Middle frontal gyrus (tissue), 1 donor: ENCODE measurements around the gene ANKS3.

Source experiments
- DNase-seq: peaks from one replicate; pipeline ENCODE4 v3.0.0-alpha.2; 2015; ENCODE audit warnings: low spot score; ENCODE audit errors: extremely low spot score

ANKS3 gene

DNA sequence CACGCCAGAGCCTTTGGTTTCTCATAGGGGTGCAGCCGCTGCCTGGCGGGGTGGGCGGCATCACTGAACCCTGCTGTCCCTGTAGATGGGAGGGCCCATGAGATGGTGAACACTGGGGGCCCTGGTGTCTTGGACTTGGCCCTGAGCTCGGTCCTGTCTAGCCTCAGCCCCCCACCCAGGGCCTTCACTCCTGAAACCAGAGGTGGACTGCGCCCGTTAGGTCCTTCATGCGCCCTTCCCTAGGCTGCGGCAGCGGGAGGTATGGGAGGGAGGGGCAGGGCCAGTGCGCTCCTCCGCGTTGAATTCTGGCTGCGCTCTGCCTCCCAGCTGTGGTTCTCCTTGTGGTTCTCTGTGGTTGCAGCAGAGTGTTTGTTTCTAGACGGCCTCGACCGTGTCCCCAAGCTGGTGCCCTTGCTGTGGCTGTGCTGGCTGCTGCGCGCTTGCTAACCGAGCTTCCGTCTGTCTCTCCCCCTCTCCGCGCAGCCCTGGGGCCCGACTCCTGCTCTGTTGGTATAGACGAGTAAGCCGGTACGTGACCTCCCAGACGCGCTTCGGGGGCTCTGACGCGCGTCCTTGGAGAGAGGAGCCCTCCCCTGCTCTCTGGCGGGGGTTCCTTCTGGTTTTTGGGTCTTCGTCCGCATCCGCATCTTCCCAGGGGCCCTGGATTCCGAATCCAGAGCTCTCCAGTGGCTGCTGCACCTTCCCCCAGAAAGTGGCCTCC lies 48.1 kb downstream of the ANKS3 start:
- no peak for DNase-seq

DNA sequence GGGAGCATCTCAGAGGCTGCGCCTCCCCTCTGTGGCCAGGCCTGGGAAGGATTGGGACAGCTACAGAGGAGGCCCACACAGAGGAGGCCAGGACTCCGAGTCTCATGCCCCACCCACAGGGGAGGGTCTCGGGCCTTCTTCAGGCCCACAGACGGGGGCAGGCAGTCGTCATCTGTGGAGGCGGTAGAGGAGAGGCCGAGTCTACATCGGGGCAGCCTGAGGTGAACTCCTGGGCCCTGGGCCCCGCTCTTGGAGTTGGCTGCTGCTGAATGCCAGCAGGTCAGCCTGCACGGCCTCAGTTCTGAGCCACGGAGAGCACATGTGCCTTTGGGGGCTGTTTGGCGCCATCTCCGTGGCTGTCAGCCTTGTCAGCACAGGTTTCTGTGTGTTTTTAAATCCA lies 48.8 kb downstream of the ANKS3 start:
- no peak for DNase-seq

DNA sequence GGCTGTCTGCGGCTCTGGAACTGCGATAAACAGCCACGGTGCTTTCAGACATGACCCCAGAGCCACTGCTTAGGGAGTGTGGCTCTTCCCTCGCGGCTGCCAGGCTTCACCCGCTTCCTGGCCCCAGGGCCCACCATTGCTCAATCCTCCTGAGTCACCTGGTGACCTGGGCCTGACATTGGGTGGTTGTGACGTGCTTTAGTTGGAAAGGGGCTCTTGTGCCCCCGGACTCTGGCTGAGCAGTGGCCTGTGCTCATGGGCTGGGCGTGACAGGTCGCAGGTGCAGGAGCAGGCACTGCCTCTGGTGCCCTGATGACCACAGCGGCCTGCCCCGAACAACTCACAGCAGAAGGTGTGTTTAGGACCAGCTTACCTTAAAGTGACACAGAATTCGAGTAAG lies 49.3 kb downstream of the ANKS3 start:
- no peak for DNase-seq

DNA sequence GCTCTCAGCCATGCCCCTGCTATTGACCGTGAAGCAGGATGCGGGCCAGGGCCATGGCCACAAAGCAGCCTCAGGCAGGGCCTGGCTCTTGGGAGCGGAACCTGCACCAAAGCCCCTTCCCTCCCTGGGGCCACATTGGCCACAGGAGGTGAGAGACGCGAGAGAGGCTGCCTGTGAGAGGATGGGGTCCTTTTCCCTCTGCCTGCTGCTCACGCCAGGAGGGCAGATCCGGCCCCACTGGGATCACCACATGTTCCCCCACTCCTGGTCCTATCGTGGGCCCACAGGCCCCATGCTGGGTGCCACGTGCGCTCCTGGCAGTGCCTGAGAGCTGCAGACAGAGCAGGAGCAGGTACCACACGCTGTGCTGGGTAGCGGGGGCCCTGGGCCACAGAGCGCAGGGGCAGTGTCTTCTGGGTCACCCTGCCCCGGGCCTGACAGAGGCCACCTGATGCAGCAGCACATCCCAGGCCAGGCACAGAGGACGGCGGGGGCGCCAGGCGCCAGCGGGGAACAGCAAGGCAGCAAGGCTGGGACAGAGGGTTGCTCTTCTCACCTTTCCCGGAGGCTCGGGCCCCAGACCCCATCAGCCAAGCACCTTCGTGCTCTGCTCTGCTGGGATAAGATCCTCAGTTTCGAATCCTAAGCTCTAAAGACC lies 49.9 kb downstream of the ANKS3 start:
- DNase-seq, result no peak

DNA sequence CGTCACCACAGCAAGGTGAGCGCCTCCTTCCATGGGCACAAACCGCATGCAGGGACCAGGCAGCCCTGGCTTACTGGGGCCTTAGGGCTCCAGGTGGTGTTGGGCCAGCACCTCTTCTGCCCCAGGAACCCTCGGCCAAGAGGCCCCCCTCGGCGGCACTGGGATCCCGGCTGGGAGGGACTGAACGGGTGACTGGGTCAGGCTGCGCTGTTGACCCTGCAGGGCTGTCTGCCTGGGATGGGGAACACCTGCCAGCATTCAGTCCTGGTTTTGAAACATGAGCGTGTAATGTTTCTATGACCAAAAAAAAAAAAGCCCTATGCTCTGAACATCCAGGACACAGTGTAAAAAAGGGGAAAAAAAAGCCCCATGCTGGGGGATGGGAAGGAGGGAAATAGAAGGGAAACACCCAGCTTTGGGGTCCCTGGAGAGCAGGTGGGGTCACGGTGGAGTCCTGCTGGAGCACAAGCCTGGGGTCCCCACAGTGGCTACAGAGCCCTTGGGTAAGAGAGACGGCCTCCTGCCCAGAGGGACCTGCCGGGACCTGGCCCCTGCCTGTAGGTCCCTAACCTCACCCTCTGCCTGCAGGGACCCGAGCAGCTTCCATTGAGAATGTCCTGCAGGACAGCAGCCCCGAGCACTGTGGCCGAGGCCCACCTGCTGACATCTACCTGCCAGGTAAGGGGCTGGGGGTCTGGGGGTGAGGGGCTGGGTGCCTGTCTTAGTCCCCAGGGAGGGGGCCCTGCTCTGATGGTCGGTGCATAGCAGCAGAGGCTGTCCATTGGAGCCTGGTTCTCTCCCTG lies 50.6 kb downstream of the ANKS3 start:
- DNase-seq, result no peak

DNA sequence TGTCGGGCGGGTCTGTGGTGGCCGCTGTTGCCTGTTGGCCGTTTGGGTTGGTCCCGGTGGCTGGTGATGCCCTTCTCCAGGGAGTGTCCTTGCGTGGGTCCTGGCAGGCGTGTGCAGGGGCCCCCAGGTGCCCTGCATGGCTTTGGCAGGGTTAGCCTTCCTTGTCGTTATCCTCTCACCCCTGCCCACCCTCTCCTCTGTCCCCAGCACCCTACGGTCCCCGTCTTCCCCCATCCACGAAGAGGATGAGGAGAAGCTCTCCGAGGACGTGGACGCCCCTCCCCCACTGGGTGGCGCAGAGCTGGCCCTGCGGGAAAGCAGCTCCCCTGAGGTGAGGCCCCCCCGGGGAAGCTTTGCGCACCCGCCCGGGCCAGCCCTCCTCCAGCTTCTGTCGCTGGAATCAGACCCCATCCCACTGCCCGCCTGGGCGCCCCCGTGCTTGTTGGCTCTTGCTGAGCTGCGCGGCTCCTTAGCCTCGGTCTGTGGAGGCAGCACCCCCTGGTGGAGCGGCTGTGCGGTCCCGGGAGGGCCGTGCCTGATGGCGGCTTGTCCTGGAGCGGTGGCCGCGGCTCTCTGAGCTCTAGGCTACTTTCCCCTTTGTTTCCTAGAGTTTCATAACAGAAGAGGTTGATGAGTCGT lies 51.3 kb downstream of the ANKS3 start:
- no peak for DNase-seq

DNA sequence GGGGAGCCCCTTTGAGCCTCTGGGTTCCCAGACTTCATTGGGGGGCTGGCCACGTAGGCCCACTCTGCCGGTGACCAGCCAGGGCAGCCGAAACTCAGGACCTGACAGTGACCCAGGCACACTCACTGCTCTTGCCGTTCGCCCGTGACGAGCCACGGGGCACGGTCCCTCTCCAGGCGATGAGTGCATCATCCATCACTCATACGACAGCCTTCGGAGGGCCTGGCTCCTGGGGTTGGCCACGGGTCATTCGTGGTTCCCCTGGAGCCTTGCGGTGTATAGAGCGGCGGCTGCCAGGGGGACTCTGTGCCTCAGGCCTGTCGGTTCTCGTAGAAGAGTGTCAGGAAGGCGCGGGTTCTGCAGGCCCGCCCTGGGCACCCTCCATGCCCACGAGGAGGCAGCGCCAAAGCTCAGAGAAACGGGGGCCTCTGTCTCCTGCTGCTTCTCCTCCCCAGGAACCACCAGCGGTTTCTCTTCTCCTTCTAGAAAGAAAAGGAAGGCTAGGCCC lies 51.9 kb downstream of the ANKS3 start:
- DNase-seq, result no peak

DNA sequence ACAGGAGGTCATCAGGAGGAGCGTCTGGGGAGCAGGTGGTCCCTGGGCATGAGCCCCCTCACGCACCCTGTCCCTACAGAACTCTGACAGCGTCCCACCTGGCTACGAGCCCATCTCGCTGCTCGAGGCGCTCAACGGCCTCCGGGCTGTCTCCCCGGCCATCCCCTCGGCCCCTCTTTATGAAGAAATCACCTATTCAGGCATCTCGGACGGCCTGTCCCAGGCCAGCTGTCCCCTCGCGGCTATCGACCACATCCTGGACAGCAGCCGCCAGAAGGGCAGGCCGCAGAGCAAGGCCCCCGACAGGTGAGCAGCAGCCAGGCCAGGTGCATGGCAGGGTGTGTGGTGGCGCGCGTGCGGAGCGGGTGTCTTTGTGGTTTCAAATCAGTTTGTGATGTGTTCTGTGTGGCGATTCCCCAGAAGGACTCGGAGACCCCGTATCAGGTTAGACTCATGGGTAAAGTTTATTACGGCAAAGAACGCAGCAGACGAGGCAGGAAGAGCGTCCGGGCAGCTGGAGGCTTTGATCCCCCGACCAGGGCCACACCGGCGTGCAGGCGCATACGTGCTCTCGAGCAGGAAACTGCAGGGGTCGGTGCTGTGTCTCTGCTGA lies 52.5 kb downstream of the ANKS3 start:
- no peak for DNase-seq

DNA sequence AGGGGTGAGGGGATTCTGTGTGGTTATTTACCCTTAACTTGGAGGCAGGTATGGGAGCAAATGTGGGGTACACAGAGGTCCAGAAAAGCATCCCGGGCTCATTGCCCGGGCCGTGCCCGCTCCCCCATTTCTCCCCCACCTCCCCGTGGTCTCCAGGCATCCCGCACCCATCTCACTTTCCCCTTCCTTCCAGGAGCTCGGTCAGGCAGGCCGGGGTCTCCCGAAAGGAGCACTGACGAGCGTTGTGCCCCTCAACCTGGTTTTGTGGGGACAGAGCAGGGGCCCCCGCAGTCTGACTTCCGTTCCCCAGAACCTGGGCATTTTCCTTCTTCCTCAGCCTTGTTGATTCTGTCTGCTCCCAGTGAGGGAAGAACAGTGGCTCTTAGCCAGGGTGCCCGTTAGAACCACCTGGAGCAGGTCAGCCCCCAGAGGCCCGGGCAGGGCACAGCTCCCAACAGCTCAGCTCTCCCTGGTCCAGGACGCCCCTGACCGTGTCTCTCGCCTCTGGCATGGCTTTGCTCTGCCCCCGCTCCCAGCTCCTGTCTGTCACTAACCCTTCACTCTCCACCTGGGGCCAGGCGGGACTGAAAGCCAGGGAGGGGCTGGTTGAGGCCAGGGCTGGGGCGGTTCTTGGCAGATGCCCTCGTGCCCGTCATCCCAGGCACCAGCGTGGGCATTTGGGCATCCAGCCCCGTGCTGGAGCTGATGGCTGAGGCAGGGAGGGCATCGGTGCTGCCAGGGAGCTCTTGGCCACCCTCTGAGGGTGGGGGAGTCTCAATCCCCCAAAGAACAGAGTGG lies 53.2 kb downstream of the ANKS3 start:
- no peak for DNase-seq

DNA sequence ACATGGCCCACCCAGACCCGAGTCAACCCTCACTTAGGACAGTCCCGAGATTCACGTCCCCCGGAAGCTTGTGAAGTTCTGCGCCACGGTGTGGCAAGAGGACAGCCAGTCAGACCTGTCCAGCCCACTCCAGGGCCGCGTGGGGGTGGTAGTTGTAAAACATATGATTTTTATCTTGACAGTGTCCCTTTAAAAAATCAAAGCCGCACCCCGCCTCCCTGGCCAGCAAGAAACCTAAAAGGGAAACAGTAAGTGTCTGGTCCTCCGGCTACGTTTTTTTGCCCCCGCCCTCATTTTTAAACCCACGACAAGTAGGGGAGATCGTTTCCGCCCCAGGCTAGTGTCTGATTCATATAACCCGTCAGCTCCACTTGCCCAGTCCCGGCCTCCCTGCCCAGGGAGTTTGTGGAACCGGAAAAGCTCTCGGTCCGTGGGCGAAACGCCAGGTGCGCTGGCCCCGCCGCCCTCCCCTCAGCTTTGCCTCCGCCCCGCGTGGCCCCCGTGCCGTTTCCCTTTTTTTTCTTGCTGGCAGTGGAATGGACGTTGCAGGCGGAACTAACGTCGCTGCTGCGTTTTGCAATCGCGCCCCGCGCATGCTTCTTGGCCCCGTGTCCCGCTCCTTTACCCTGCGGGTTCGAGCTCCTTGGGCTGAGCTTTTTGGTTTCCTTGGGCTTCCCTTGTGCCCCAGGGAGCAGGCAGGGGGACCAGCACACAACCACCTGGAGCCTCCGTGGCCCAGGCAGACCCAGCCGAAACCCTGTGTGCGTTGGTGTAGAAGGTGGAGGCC lies 54.0 kb downstream of the ANKS3 start:
- DNase-seq, result no peak

DNA sequence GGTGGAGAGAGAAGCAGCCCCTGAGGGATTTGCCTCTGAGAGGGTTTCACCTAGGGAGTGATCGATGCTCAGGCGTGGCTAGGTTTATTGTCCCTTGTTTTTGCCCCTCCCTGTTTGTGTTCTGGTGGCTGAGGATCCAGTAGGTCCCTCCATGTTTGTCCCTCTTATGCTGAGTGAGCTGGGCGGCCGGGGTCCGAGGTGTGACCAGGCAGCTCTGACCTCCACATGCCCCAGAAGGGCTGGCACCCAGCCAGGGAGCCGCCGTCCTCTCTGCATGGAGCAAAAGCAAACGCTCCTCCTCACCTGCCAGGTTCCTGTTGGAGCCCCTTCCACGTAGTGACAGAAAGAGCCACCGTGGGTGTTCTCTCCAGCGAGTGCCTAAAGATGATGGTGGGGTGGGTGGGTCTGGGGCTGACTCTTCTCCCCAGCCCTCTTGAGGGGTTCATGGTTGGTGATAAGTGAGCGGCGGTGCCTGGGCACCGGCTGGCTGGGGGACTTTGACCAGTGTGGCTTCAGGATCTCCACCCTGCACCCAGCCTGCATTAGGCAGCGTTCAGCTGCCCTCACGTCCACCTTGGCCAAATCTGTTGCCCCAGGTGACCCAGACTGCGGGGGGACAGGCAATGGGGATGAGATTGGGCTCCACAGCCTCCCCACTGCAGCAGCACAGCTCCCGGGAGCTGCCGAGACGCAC lies 54.8 kb downstream of the ANKS3 start:
- no peak for DNase-seq

DNA sequence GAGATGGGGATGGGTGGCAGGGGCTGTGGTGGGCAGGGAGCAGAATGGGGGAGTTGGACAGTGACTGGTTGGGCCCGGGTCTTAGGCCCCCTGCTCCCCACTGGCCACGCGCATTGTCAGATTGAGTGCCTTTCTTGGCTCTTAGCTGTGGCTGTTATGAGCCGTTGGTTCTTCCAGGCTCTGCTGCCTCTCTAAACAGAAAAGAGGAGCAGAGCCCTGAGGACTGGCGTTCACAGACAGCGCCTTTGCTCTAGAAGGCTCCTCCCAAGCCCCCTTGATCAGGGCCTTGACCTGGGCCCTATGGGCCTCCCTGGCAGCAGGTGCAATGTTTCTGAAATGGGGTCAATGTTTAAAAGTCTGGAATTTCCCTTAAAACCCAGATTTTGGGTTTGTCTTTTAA lies 55.5 kb downstream of the ANKS3 start:
- DNase-seq, result no peak

DNA sequence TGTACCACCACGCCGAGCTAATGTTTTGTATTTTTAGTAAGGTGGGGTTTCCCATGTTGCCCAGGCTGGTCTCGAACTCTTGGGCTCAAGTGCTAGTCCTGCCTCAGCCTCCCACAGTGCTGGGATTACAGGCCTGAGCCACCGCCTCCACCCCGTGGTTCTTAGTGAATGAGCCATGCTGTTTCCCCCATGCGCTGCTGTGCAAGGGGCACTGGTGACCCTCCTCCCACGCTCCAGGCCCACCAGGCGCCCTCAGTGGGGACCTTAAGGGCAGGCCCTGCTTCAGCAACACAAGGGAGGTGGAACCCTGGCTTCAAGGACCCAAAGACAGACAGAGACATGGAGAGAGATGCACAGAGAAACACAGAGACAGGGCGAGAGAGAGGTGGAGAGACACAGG lies 56.1 kb downstream of the ANKS3 start:
- no peak for DNase-seq

DNA sequence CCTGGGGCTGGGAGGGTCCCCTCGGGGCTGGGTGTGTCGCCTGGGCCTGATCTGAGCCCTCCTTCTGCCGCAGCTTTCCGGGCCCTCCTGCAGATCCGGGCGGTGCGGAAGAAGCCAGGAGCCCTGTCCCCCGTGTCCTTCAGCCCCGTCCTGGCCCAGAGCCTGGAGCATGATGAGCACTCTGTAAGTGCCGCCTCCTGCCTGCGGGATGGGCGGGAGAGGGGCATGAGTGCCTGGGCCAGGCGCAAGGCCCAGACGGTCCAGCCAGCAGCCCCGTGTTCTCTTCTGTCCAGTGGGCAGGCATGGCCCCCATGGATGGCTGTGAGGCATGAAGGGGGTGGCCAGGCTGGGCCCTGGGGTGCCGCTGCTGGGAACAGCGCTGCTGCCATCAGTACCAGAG lies 56.7 kb downstream of the ANKS3 start:
- no peak for DNase-seq

DNA sequence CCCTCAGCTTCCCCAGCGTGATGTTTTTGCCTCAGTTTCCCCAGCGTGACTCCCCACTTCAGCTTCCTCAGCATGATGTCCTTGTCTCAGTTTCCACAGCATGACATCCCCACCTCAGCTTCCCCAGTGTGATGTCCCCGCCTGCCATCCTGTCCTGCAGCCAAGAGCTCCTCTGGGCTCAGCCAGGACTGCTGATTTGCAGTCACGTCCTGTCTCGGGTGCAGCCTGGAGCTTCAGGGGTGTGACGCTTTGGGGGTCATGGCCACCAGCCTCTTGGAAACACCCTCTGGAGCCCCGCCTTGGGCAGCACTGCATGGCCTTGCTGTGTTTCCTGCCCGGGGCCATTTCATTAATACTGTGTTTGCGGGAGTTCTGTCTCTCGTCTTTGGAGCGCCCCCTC lies 57.2 kb downstream of the ANKS3 start:
- no peak for DNase-seq

DNA sequence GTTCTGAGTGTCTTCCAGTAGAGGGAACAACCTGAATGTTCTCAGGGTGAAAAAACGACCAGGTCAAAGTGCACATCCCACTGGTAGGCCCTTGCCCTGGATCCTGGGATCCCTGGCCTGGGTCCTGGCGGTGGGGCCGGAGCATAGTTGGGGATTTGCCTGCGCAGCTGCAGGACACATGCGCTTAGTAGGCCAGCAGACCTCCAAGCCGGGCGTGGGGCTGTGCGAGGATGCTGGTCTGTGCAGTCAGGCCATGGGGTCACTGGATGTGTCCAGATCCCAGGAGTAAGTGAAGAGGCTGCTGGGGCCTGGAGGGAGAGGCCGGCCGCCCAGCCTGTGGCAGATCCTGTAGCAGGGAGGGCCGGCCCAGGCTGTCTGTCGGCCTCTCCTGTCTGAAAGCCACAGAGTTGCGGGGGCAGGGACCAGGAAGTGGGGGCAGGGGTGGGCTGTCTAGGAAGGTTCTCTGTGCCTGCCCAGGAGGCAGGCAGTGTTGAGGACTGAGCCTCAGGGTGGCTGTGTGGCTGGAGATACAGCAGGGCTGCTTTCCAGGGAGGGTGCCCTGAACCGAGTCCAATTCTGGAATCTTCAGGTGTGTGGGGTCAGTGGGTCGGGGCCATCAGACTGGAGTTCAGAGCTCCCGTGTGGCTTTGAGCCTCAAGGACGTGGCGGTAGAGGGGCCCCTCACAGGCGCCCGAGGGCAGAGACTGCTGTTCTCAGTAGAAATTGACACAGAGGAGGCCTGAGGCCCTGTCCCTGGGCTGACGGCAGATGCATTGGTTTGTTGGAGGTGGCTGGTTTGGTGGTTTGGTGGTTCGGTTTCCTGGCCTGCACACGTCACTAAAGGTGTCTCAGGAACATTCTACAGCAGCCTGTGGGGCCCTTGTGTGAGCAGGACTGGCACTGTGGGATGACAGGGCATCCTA lies 57.9 kb downstream of the ANKS3 start:
- no peak for DNase-seq

DNA sequence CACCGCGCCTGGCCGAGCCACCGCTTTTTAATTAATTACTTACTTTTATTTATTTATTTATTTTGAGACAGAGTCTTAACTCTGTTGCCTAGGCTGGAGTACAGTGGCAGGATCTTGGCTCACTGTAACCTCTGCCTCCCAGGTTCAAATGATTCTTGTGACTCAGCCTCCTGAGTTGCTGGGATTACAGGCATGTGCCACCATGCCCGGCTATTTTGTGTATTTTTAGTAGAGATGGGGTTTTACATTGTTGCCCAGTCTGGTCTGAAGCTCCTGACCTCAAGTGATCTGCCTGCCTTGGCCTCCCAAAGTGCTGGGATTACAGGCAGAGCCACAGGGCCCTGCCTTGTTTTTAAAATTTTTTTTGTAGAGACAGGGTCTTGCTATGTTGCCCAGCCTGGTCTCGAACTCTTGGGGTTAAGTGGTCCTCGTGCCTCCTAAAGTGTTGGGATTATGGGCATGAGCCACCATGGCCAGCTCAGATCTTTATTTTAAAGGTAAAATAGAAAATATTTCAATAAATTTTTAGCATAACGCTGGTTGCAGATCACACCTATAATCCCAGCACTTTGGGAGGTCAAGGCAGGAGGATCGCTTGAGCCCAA lies 59.0 kb downstream of the ANKS3 start:
- DNase-seq, result no peak
